ENCODE data around the gene TMEM18. TPM values are rescaled to one million over a fixed set of nuclear protein-coding genes. Genes with fewer than 3 reads are reported as not detected.
A peak's percentile ranks its signal among the peaks of the same experiment; 100 is the strongest.

The TMEM18 gene
- total RNA-seq, 1 donor from 2014 or later = 18.6 TPM

GRCh38 chr2:634636-635388 is 42.4 kb downstream of the TMEM18 start:
- DNase-seq (ENCODE audit: low spot score) = peak; percentile 44

GRCh38 chr2:634041-634440 is 43.2 kb downstream of the TMEM18 start:
- no peak for DNase-seq (ENCODE audit: low spot score)

- no peak for DNase-seq (ENCODE audit: low spot score)
These were observed 43.8 kb downstream of the TMEM18 start for GRCh38 chr2:633371-633770.

GRCh38 chr2:632471-632870 is 44.7 kb downstream of the TMEM18 start:
- DNase-seq (ENCODE audit: low spot score) = no peak

GRCh38 chr2:631741-632140 is 45.5 kb downstream of the TMEM18 start:
- no peak for DNase-seq (ENCODE audit: low spot score)

GRCh38 chr2:630451-631320 is 46.5 kb downstream of the TMEM18 start:
- DNase-seq (ENCODE audit: low spot score) = no peak

GRCh38 chr2:629961-630360 is 47.2 kb downstream of the TMEM18 start:
- no peak for DNase-seq (ENCODE audit: low spot score)

GRCh38 chr2:628651-629050 is 48.6 kb downstream of the TMEM18 start:
- DNase-seq (ENCODE audit: low spot score) = peak; percentile 5

GRCh38 chr2:627926-628560 is 49.2 kb downstream of the TMEM18 start:
- DNase-seq (ENCODE audit: low spot score) = peak; percentile 4

- no peak for DNase-seq (ENCODE audit: low spot score)
These were observed 49.9 kb downstream of the TMEM18 start for GRCh38 chr2:627340-627709.

GRCh38 chr2:626491-627339 is 50.5 kb downstream of the TMEM18 start:
- peak; percentile 6 for DNase-seq (ENCODE audit: low spot score)

GRCh38 chr2:625415-626333 is 51.5 kb downstream of the TMEM18 start:
- DNase-seq (ENCODE audit: low spot score) = peak; percentile 8

- peak; percentile 4 for DNase-seq (ENCODE audit: low spot score)
These were observed 52.5 kb downstream of the TMEM18 start for GRCh38 chr2:624551-625347.

GRCh38 chr2:624096-624495 is 53.1 kb downstream of the TMEM18 start:
- DNase-seq (ENCODE audit: low spot score) = peak; percentile 7

- no peak for DNase-seq (ENCODE audit: low spot score)
These were observed 53.9 kb downstream of the TMEM18 start for GRCh38 chr2:623130-623922.

GRCh38 chr2:622357-622756 is 54.8 kb downstream of the TMEM18 start:
- no peak for DNase-seq (ENCODE audit: low spot score)

- peak; percentile 4 for DNase-seq (ENCODE audit: low spot score)
These were observed 55.7 kb downstream of the TMEM18 start for GRCh38 chr2:621303-622099.
